Glomerular endothelial cell (primary cell): ENCODE measurements around the gene PTBP2. TPM values are rescaled to one million over a fixed set of nuclear protein-coding genes. Genes with fewer than 3 reads are reported as not detected.

Source experiments
- DNase-seq: peaks from one replicate; pipeline ENCODE4 v3.0.0-alpha.2; 2011; ENCODE audit warnings: low read depth, low spot score; ENCODE audit errors: extremely low read depth
- total RNA-seq: library from RNA; depleted of rRNA; stranded (reverse); fragments of >200 nt; gene quantifications from 2 replicates; pipeline ENCODE4 v1.2.3, GENCODE V29; 2015

Gene PTBP2, protein sequence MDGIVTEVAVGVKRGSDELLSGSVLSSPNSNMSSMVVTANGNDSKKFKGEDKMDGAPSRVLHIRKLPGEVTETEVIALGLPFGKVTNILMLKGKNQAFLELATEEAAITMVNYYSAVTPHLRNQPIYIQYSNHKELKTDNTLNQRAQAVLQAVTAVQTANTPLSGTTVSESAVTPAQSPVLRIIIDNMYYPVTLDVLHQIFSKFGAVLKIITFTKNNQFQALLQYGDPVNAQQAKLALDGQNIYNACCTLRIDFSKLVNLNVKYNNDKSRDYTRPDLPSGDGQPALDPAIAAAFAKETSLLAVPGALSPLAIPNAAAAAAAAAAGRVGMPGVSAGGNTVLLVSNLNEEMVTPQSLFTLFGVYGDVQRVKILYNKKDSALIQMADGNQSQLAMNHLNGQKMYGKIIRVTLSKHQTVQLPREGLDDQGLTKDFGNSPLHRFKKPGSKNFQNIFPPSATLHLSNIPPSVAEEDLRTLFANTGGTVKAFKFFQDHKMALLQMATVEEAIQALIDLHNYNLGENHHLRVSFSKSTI
- 4.0 and 12.5 TPM in 2 replicates for total RNA-seq

DNA sequence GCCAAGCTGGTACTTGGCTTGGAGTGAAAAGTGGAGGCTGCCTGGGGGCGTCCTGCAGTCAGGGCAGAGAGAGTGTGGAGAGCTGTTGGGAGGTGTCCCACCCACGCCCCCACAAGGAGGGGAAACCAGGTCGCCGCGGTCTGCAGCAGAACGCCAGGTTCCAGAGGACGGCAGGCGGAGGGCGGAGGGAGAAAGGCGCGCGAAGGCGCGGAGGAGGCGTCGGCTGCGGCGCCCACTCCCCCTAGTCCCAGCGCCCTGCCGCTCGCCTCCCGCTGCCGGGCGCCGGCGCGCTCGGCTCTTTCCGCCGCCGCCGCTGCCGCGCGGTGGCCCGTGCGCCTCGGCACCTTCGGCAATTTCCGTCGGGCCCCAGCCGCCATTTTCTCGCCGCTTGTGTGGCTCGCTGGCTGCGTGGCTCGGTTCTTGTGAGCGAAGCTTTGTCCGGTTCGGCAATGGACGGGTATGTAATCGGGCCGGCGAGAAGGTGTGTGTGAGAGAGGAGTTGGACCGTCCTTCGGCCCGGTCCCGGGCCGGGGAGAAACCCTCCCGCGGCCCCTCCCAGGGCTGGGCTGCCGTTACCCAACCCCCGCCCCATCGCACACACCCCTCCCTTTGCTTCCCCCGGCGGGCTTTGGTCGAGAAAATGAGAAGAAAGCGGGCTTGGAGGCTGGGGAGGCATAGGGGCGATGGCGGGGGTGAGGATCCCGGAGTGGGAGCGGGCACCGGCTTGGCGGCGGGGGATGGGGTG is at the start of gene PTBP2:
PTBP2 (plus strand) TSS at position 369 of the 745 bp plus-strand sequence; CDS start at position 450, 81 bp downstream.
- peak; percentile 9 for DNase-seq

DNA sequence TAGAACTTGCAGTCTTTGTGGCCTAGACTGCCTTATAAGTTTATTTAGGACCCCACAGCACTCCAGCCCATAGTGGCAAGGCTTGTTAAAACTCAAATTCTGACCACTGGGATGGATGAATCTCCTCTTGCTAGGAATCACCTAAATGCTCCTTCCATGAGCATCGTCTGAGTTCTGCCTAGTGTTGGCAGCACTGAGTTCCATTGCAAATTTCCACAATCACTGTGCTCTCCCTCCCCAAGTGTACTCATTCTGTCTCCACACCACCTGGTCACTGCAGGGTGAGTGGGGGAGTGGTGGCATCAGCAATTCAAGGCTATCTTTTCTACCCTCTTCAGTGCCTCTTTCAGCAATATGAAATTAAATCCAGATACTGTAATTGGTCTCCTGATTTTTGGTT is 46.7 kb upstream of the PTBP2 start:
- DNase-seq, result no peak

- no peak for DNase-seq
These were observed 39.5 kb upstream of the PTBP2 start for GRCh38 chr1:96682056-96682455.

DNA sequence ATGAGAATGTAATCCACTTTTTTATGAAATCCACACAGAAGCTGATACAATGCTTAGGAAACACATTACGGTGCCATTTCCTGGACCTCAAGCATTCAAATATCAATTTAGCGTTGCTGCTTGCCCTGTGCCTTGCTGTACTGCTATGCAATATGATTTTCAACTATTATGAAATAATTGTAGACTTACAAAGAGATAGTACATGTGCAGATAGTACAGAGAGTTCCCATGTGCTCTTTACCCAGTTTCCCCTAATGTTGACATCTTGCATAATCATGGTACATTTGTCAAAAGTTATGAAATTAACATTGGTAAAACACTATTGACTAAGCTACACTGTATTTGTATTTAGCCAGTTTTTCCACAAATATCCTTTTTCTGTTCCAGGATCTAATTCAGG is 37.7 kb upstream of the PTBP2 start:
- no peak for DNase-seq

- DNase-seq, result no peak
These were observed 36.8 kb upstream of the PTBP2 start for GRCh38 chr1:96684744-96685143.

GRCh38 chr1:96688767-96689166 is 32.8 kb upstream of the PTBP2 start:
- DNase-seq, result no peak

- DNase-seq, result no peak
These were observed 25.6 kb upstream of the PTBP2 start for GRCh38 chr1:96695954-96696353.

DNA sequence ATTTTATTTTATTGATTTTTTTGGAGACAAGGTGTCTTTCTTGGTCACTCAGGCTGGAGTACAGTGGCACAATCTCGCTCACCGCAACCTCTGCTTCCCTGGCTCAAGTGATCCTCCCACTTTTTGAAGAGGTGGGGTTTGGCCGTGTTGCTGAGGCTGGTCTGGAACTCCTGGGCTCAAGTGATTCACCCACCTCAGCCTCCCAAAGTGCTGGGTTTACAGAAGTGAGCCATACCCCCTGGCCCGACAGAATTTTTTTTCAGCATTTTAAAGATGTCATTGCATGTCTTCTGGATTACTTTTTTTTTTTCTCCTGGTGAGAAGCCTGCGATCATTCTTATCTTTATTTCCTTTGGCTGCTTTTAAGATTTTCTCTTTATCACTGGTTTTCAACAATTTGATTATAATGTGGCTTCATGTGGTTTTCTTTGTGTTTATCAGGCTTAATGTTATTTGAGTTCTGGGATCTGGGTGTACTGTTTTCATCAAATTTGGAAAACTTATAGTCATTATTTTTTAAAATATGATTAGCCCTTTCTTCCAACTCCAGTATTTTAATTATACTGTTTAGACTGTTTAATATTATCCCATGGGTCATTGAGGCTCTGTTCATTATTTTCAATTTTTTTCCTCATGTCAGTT is 23.1 kb upstream of the PTBP2 start:
- no peak for DNase-seq

DNA sequence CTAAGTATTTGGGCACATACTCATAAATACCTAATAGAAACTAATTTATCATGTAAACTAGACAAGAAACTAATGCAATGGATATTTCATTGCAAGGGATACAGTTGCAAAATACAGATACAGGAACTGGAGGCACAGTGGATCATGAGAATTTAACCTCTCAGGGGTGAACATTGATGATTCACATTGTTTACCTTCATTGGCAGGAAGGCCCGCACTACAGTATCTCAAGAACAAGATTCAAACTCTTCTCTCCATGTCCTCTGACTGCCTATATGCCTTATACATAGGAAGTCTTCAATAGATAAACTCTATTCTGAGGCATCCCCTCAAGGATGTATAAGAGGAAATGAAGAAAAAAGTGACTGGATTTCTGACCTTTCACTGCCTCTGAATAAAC is 18.4 kb upstream of the PTBP2 start:
- no peak for DNase-seq

GRCh38 chr1:96707023-96707422 is 14.6 kb upstream of the PTBP2 start:
- DNase-seq, result no peak

DNA sequence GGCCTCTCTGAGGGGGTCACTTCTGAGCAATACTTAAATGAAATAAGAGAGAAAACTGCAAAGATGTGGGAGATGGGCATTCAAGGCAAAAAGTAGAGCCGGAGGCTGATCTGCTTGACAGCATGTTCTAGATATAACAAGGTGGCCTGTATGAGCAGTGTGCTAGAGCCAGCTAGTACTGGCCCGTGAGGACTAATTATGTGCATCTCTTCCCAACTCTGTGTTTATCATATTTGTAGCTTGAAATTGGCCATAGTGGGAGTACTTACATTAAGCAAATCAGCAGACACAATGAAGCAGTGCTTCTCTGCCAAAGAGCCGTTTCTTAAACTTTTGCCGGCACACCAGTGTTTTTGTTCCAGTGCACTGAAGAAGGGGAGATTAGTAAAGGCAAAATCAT is 13.1 kb upstream of the PTBP2 start:
- DNase-seq, result no peak

GRCh38 chr1:96710708-96711477 is 10.7 kb upstream of the PTBP2 start:
- DNase-seq, result no peak

GRCh38 chr1:96713649-96714048 is 7.9 kb upstream of the PTBP2 start:
- no peak for DNase-seq

GRCh38 chr1:96714881-96715280 is 6.7 kb upstream of the PTBP2 start:
- DNase-seq, result no peak

DNA sequence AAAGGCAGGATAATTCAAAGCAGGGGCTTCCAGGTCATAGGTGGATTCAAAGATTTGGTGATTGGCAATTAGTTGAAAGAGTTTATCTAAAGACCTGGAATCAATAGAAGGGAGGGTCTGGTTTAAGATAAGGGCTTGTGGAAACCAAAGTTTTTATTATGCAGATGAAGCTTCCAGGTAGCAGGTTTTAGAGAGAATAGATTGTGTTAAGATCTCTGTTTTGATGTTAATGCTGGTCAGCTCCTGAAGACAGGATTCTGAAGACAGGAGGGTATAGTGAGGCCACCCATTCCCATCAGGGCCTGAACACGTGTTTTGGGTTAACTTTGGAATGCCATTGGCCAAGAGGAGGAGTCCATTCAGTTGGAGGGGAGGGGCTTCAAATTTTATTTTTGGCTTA is 6.1 kb upstream of the PTBP2 start:
- no peak for DNase-seq

- no peak for DNase-seq
These were observed 550 bp upstream of the PTBP2 start for GRCh38 chr1:96721053-96721415.

- peak; percentile 9 for DNase-seq
These were observed 758 bp downstream of the PTBP2 start for GRCh38 chr1:96722161-96722922.

DNA sequence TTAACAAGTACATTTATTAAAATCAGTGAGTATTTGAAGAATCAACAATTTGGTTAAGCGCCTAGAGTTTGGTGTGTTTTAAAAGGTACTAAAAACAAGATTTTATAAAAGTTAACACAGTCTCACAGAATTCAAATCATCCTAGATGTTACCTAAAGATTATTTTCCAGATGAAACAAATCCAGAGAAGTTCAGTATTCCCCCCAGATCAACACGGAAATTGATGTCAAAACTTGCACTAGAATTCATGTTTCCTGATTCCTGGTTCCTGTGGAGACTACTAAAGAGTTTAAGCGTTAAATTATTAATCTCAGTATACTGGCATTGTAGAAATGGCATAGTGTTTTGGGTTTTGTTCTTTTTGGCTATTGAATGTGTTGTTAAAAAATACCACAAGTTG is 1.4 kb downstream of the PTBP2 start:
- no peak for DNase-seq

GRCh38 chr1:96723377-96723776 is 1.8 kb downstream of the PTBP2 start:
- no peak for DNase-seq

DNA sequence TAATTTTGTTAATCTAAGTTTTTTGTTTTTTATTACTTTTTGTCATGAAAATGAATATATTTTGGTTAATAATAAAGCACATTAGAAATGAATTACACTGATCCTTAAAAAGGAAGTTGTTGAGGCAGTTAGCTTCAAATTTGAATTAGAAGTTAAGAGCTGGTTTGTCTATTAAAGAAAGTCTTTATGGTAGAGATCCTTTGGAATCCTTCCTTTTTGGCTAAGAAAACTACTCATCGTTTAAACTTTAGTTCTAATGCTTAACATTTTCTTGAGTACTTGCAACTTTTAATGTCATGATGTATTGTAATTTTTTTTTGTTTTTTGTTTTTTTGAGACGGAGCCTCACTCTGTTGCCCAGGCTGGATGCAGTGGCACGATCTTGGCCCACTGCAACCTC is 2.4 kb downstream of the PTBP2 start:
- no peak for DNase-seq
